ENCODE measurements around the gene NPR1.
A peak's percentile ranks its signal among the peaks of the same experiment; 100 is the strongest.
"Not testable (repeated sequence)": the region's sequence is repeated elsewhere in the genome, so short reads cannot be mapped to it uniquely, and the experiment has no call there.

The NPR1 gene

GRCh38 chr1:153661111-153661708 is 17.3 kb upstream of the NPR1 start:
- H3K4me1 ChIP-seq (ENCODE audit: control insufficient read depth in 5 of 5, insufficient read depth in 5 of 5, low read length in 5 of 5) = peaks cover 5 to 19% (median 12%) of the 10 kb centered on the region in 5 donors
- peak overlapping the region in 1 of 5 donors; percentile 60 for H3K9ac ChIP-seq (ENCODE audit: low read length in 5 of 5)
- peaks cover 38 to 57% (median 51%) of the 10 kb centered on the region in 5 donors for H3K36me3 ChIP-seq (ENCODE audit: control insufficient read depth in 5 of 5, insufficient read depth in 5 of 5, low read length in 5 of 5)
- no peak overlapping the region for H3K4me3 ChIP-seq (ENCODE audit: low read depth in 1 of 5, low read length in 5 of 5)
- H3K9me3 ChIP-seq (ENCODE audit: control insufficient read depth in 5 of 5, low read length in 5 of 5) = no peaks in the 10 kb centered on the region
- H3K27ac ChIP-seq (ENCODE audit: low read depth, low read length) = peak overlapping the region; percentile 40
- no peaks in the 10 kb centered on the region for H3K27me3 ChIP-seq (ENCODE audit: control insufficient read depth in 5 of 5, insufficient read depth in 4 of 5, low read length in 5 of 5)

- no peak overlapping the region for H3K9ac ChIP-seq (ENCODE audit: low read length in 5 of 5)
- H3K27ac ChIP-seq (ENCODE audit: low read depth, low read length) = no peak overlapping the region
- H3K36me3 ChIP-seq (ENCODE audit: control insufficient read depth in 5 of 5, insufficient read depth in 5 of 5, low read length in 5 of 5) = peaks cover 38 to 68% (median 61%) of the 10 kb centered on the region in 5 donors
- H3K4me1 ChIP-seq (ENCODE audit: control insufficient read depth in 5 of 5, insufficient read depth in 5 of 5, low read length in 5 of 5) = peaks cover 5 to 19% (median 12%) of the 10 kb centered on the region in 5 donors
- no peaks in the 10 kb centered on the region for H3K27me3 ChIP-seq (ENCODE audit: control insufficient read depth in 5 of 5, insufficient read depth in 4 of 5, low read length in 5 of 5)
- no peaks in the 10 kb centered on the region for H3K9me3 ChIP-seq (ENCODE audit: control insufficient read depth in 5 of 5, low read length in 5 of 5)
- no peak overlapping the region for H3K4me3 ChIP-seq (ENCODE audit: low read depth in 1 of 5, low read length in 5 of 5)
Measured at GRCh38 chr1:153662269-153662668, 16.2 kb upstream of the NPR1 start.

GRCh38 chr1:153663211-153663610 is 15.3 kb upstream of the NPR1 start:
- Histone ChIP-seq H3K4me3 (ENCODE audit: low read depth in 1 of 5, low read length in 5 of 5) (no peak overlapping the region), H3K4me1 (ENCODE audit: control insufficient read depth in 5 of 5, insufficient read depth in 5 of 5, low read length in 5 of 5) (peaks cover 5 to 15% (median 12%) of the 10 kb centered on the region in 5 donors), H3K27me3 (ENCODE audit: control insufficient read depth in 5 of 5, insufficient read depth in 4 of 5, low read length in 5 of 5) (no peaks in the 10 kb centered on the region), H3K9me3 (ENCODE audit: control insufficient read depth in 5 of 5, low read length in 5 of 5) (no peaks in the 10 kb centered on the region), H3K36me3 (ENCODE audit: control insufficient read depth in 5 of 5, insufficient read depth in 5 of 5, low read length in 5 of 5) (peaks cover 47 to 77% (median 71%) of the 10 kb centered on the region in 5 donors), H3K9ac (ENCODE audit: low read length in 5 of 5) (no peak overlapping the region), H3K27ac (ENCODE audit: low read depth, low read length) (no peak overlapping the region)

GRCh38 chr1:153667439-153667838 is 11.0 kb upstream of the NPR1 start:
- no peaks in the 10 kb centered on the region for H3K9me3 ChIP-seq (ENCODE audit: control insufficient read depth in 5 of 5, low read length in 5 of 5)
- H3K36me3 ChIP-seq (ENCODE audit: control insufficient read depth in 5 of 5, insufficient read depth in 5 of 5, low read length in 5 of 5) = peaks cover 34 to 68% (median 67%) of the 10 kb centered on the region in 5 donors

GRCh38 chr1:153668672-153669071 is 9.8 kb upstream of the NPR1 start:
- Histone ChIP-seq H3K4me1 (ENCODE audit: control insufficient read depth in 5 of 5, insufficient read depth in 5 of 5, low read length in 5 of 5) (peaks cover 2 to 20% (median 18%) of the 10 kb centered on the region in 5 donors), H3K36me3 (ENCODE audit: control insufficient read depth in 5 of 5, insufficient read depth in 5 of 5, low read length in 5 of 5) (peaks cover 27 to 56% (median 55%) of the 10 kb centered on the region in 5 donors)
- H3K4me3 ChIP-seq (ENCODE audit: low read depth in 1 of 5, low read length in 5 of 5); H3K27me3 ChIP-seq (ENCODE audit: control insufficient read depth in 5 of 5, insufficient read depth in 4 of 5, low read length in 5 of 5); H3K27ac ChIP-seq (ENCODE audit: low read depth, low read length); H3K9ac ChIP-seq (ENCODE audit: low read length in 5 of 5); H3K9me3 ChIP-seq (ENCODE audit: control insufficient read depth in 5 of 5, low read length in 5 of 5): not testable (repeated sequence)

More at GRCh38 chr1:153667439-153667838, 11.0 kb upstream of the NPR1 start:
- H3K9ac ChIP-seq (ENCODE audit: low read length in 5 of 5) = no peak overlapping the region
- no peaks in the 10 kb centered on the region for H3K27me3 ChIP-seq (ENCODE audit: control insufficient read depth in 5 of 5, insufficient read depth in 4 of 5, low read length in 5 of 5)
- H3K27ac ChIP-seq (ENCODE audit: low read depth, low read length) = no peak overlapping the region
- no peak overlapping the region for H3K4me3 ChIP-seq (ENCODE audit: low read depth in 1 of 5, low read length in 5 of 5)
- peaks cover 2 to 20% (median 18%) of the 10 kb centered on the region in 5 donors for H3K4me1 ChIP-seq (ENCODE audit: control insufficient read depth in 5 of 5, insufficient read depth in 5 of 5, low read length in 5 of 5)

GRCh38 chr1:153669606-153670005 is 8.9 kb upstream of the NPR1 start:
- Histone ChIP-seq H3K9me3 (ENCODE audit: control insufficient read depth in 5 of 5, low read length in 5 of 5) (no peaks in the 10 kb centered on the region), H3K27ac (ENCODE audit: low read depth, low read length) (peak overlapping the region; percentile 92), H3K36me3 (ENCODE audit: control insufficient read depth in 5 of 5, insufficient read depth in 5 of 5, low read length in 5 of 5) (peaks cover 21 to 47% (median 46%) of the 10 kb centered on the region in 5 donors), H3K27me3 (ENCODE audit: control insufficient read depth in 5 of 5, insufficient read depth in 4 of 5, low read length in 5 of 5) (no peaks in the 10 kb centered on the region), H3K9ac (ENCODE audit: low read length in 5 of 5) (peak overlapping the region; percentile 43 to 97 (median 95)), H3K4me3 (ENCODE audit: low read depth in 1 of 5, low read length in 5 of 5) (peak overlapping the region; percentile 73 to 94 (median 88)), H3K4me1 (ENCODE audit: control insufficient read depth in 5 of 5, insufficient read depth in 5 of 5, low read length in 5 of 5) (peaks cover 2 to 20% (median 18%) of the 10 kb centered on the region in 5 donors)

GRCh38 chr1:153670257-153670858 is 8.1 kb upstream of the NPR1 start:
- H3K9ac ChIP-seq (ENCODE audit: low read length in 5 of 5) = peak overlapping the region; percentile 43 to 97 (median 95)
- peak overlapping the region; percentile 73 to 94 (median 88) for H3K4me3 ChIP-seq (ENCODE audit: low read depth in 1 of 5, low read length in 5 of 5)
- no peaks in the 10 kb centered on the region for H3K9me3 ChIP-seq (ENCODE audit: control insufficient read depth in 5 of 5, low read length in 5 of 5)
- H3K36me3 ChIP-seq (ENCODE audit: control insufficient read depth in 5 of 5, insufficient read depth in 5 of 5, low read length in 5 of 5) = peaks cover 15 to 40% (median 39%) of the 10 kb centered on the region in 5 donors
- peak overlapping the region; percentile 92 for H3K27ac ChIP-seq (ENCODE audit: low read depth, low read length)
- peaks cover 2 to 20% (median 18%) of the 10 kb centered on the region in 5 donors for H3K4me1 ChIP-seq (ENCODE audit: control insufficient read depth in 5 of 5, insufficient read depth in 5 of 5, low read length in 5 of 5)
- H3K27me3 ChIP-seq (ENCODE audit: control insufficient read depth in 5 of 5, insufficient read depth in 4 of 5, low read length in 5 of 5) = no peaks in the 10 kb centered on the region

- Histone ChIP-seq H3K9ac (ENCODE audit: low read length in 5 of 5) (peak within 1 kb of the TSS; percentile 43 to 97 (median 95)), H3K27me3 (ENCODE audit: control insufficient read depth in 5 of 5, insufficient read depth in 4 of 5, low read length in 5 of 5) (no peaks in the 10 kb centered on the region)
Measured at GRCh38 chr1:153670859-153671627, 7.4 kb upstream of the NPR1 start, which contains the start of gene ILF2. Gene ILF2 (minus strand): TSS chr1:153670993. CDS start chr1:153670922, 71 bp downstream.

GRCh38 chr1:153671628-153672353 is 6.7 kb upstream of the NPR1 start:
- Histone ChIP-seq H3K4me3 (ENCODE audit: low read depth in 1 of 5, low read length in 5 of 5) (peak overlapping the region; percentile 64 to 83 (median 69)), H3K27ac (ENCODE audit: low read depth, low read length) (peak overlapping the region; percentile 71), H3K9ac (ENCODE audit: low read length in 5 of 5) (peak overlapping the region in 4 of 5 donors; percentile 47 to 72 (median 67)), H3K4me1 (ENCODE audit: control insufficient read depth in 5 of 5, insufficient read depth in 5 of 5, low read length in 5 of 5) (peaks cover 2 to 20% (median 18%) of the 10 kb centered on the region in 5 donors), H3K36me3 (ENCODE audit: control insufficient read depth in 5 of 5, insufficient read depth in 5 of 5, low read length in 5 of 5) (peaks cover 11 to 25% (median 24%) of the 10 kb centered on the region in 5 donors)
- not testable (repeated sequence) for H3K9me3 ChIP-seq (ENCODE audit: control insufficient read depth in 5 of 5, low read length in 5 of 5); H3K27me3 ChIP-seq (ENCODE audit: control insufficient read depth in 5 of 5, insufficient read depth in 4 of 5, low read length in 5 of 5)

More at GRCh38 chr1:153670859-153671627, 7.4 kb upstream of the NPR1 start, which contains the start of gene ILF2:
- Histone ChIP-seq H3K36me3 (ENCODE audit: control insufficient read depth in 5 of 5, insufficient read depth in 5 of 5, low read length in 5 of 5) (peaks cover 11 to 33% (median 32%) of the 10 kb centered on the region in 5 donors), H3K4me1 (ENCODE audit: control insufficient read depth in 5 of 5, insufficient read depth in 5 of 5, low read length in 5 of 5) (peaks cover 2 to 20% (median 18%) of the 10 kb centered on the region in 5 donors), H3K4me3 (ENCODE audit: low read depth in 1 of 5, low read length in 5 of 5) (peak within 1 kb of the TSS; percentile 73 to 94 (median 88)), H3K9me3 (ENCODE audit: control insufficient read depth in 5 of 5, low read length in 5 of 5) (no peaks in the 10 kb centered on the region), H3K27ac (ENCODE audit: low read depth, low read length) (peak within 1 kb of the TSS; percentile 92)
